Measurements from ENCODE around the gene BGLAP.
"Not testable (repeated sequence)": the region's sequence is repeated elsewhere in the genome, so short reads cannot be mapped to it uniquely, and the experiment has no call there.

Gene BGLAP

DNA sequence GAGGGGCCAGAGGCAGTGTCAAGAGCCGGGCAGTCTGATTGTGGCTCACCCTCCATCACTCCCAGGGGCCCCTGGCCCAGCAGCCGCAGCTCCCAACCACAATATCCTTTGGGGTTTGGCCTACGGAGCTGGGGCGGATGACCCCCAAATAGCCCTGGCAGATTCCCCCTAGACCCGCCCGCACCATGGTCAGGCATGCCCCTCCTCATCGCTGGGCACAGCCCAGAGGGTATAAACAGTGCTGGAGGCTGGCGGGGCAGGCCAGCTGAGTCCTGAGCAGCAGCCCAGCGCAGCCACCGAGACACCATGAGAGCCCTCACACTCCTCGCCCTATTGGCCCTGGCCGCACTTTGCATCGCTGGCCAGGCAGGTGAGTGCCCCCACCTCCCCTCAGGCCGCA lies at the start of gene BGLAP:
BGLAP (plus strand) TSS at position 259 of the 400 bp plus-strand sequence; CDS start at position 307, 48 bp downstream.
- DNase-seq: no peak

GRCh38 chr1:156193208-156193487 lies 48.8 kb upstream of the BGLAP start:
- DNase-seq: no peak

- DNase-seq: peak; percentile 97
Measured at GRCh38 chr1:156193488-156194299, 48.3 kb upstream of the BGLAP start, which contains the start of gene SLC25A44. TSS of gene SLC25A44 (plus strand) at chr1:156194104. CDS start at chr1:156199848, 5,744 bp downstream.

GRCh38 chr1:156194300-156194652 lies 47.7 kb upstream of the BGLAP start:
- no peak for DNase-seq

DNA sequence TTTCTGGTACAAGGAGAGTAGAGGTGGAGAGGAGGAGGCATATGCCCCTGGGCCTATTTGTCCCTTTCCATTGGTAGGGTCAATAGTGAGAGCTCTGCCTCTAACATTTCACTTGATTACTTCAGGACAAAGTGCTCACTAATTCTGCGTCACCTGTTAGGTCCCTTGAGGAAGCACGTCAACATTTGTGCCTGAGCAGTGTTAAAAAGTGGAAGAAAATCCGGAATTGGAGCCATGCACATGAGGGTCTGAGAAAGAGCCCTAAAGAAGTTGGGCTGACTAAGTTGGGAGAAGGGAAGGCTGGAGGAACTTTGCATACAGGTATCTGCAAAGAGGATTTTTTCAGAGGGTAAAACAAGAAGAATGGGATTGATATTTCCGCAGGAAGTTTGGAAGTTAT lies 46.1 kb upstream of the BGLAP start:
- DNase-seq: no peak

GRCh38 chr1:156196445-156196844 lies 45.5 kb upstream of the BGLAP start:
- no peak for DNase-seq

- no peak for DNase-seq
Measured at GRCh38 chr1:156198831-156199349, 43.1 kb upstream of the BGLAP start.

DNA sequence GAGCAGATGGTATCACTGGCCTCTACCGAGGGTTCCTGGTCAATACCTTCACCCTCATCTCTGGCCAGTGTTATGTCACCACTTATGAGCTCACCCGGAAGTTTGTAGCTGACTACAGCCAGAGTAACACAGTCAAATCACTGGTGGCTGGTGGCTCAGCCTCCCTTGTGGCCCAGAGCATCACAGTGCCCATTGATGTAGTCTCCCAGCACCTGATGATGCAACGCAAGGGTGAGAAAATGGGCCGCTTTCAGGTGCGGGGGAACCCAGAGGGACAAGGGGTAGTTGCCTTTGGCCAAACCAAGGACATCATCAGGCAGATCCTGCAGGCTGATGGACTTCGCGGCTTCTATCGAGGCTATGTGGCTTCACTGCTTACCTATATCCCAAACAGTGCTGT lies 41.9 kb upstream of the BGLAP start:
- DNase-seq: no peak

GRCh38 chr1:156203331-156203730 lies 38.7 kb upstream of the BGLAP start:
- no peak for DNase-seq

DNA sequence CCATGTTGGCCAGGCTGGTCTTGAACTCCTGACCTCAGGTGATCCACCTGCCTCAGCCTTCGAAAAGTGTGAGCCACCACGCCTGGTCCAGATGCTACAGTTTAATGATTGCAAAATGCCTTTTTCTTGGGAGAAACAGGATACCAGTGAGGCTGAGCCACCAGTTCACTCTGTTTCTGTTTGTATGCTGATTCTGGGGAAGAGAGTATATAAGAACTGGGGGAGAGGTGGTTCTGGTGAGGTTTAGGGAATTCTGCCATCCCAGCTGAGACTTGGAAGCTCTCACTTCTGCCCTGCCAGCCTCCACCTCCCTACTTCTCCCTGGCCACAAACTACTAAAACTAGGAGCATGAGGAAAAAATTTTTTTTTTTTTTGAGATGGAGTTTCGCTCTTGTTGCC lies 37.3 kb upstream of the BGLAP start:
- no peak for DNase-seq

DNA sequence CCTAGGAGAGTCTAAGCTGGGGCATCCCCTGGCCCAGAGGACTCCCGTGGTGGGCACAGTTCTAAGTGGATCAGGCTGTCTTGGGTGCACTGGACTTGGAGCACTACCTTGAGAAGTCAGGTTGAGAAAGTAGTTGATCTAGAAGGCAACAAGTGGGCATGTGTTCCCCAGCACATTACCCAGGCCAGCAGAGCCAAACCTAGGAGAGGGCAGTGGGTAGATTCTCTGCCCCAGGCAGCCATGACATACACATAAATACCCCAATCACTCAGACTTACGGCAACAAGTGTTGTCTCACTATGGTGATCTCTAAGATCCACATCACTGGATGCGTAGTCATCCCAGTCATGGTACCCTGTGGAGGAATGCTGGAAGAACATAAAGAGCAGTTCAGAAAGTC lies 30.7 kb upstream of the BGLAP start:
- DNase-seq: no peak

DNA sequence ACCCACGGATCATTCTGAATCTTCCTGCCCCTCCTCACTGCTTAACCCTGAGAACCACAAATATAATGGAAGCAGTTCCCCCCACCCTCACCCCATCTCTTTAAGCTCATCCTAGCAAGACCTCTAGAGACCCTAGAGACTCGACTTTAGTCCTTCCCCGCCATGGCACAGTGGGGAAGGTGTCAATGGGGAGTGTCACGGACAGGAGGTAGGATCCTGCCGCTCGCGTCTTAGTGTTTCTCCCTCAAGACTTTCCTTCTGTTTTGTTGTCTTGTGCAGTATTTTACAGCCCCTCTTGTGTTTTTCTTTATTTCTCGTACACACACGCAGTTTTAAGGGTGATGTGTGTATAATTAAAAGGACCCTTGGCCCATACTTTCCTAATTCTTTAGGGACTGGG lies 29.9 kb upstream of the BGLAP start:
- no peak for DNase-seq

GRCh38 chr1:156212833-156213643 lies 28.9 kb upstream of the BGLAP start, which contains the start of gene PMF1:
TSS of gene PMF1 (plus strand) at chr1:156213007. CDS start at chr1:156213016, 9 bp downstream.
- DNase-seq: peak; percentile 95

GRCh38 chr1:156213644-156213966 lies 28.4 kb upstream of the BGLAP start:
- DNase-seq: no peak

DNA sequence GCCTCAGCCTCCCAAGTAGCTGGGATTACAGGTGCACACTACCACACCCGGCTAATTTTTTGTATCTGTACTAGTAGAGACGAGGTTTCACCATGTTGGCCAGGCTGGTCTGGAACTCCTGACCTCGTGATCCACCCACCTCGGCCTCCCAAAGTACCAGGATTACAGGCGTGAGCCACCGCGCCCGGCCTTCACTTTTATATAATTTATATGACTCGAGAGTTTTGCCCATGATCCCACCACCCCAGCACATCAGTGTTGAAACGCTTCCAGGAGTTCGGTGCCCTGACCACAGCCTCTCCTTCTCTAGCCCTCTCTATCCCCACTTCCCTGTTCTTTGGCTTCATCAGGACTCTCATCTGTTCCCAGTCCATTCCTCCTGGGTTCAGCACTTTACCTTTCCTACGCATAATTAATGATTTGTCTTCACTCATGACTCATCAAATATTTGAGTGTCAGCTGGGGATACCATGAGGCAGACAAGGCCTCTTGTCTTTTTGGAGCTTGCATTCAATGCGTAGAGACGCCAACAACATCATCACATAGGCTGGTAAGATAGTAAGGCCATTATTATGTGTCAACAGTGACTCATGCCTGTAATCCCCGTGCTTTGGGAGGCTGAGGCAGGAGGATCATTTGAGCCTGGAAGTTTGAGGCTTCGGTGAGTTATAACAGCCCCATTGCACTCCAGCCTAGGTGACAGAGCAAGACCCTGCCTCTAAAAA lies 27.8 kb upstream of the BGLAP start:
- DNase-seq: no peak

GRCh38 chr1:156216361-156217086 lies 25.5 kb upstream of the BGLAP start:
- not testable (repeated sequence) for DNase-seq

DNA sequence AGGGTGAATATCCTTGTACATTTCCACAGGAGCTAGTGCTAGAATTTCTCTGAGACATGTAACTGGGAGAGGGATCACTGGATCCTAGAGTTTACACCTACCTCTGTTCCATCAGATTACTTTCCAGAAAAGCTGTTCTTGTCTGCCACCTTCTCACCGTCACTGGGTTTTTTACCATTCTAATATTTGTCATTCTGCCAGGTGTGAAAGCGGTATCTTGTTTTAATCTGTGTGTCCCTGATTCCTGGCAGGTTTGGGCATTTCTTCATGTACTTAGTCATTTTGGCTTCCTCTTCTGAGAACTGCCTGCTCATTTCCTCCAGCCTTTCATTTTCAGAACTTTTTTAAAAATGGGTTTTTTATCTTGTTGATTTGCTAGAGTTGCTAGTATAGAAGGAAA lies 24.1 kb upstream of the BGLAP start:
- peak; percentile 23 for DNase-seq

GRCh38 chr1:156220226-156220625 lies 21.8 kb upstream of the BGLAP start:
- no peak for DNase-seq

DNA sequence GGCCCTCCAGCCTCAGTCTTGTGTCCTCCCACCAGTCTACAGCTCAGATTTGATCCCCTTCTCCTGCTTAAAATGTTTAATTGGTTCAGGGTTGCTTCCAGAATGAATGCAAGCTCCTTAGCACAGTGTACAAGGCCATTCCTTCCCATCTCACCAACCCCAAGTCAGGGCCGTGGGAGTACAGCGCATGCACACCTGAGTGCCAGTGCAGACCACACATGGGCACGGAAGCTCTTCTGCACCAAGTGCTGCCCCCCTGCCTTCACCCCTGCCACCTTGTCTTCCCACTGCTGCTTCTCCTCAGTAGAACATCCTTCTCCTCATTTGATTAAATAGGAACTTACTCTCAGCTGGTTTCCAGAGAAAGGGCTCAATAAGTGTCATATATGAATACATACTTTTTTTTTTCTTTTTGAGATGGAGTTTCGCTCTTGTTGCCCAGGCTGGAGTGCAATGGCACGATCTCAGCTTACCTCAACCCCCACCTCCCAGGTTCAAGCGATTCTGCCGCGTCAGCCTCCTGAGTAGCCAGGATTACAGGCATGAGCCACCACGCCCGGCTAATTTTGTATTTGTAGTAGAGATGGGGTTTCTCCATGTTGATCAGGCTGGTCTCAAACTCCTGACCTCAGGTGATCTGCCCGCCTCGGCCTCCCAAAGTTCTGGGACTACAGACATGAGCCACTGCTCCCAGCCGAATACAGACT lies 19.8 kb upstream of the BGLAP start:
- DNase-seq: no peak

DNA sequence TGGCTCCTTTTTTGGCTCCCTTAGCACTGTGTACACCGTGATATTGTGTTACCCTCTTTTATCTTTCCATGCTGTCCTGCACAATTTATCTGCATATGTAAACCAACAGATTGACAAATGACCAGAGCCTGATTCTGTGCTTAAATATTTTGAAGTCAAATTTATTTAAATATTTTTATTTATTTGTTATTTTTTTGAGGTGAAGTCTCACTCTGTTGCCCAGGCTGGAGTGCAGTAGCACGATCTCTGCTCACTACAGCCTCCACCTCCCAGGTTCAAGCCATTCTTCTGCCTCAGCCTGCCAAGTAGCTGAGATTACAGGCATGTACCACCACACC lies 16.3 kb upstream of the BGLAP start:
- DNase-seq: no peak

- no peak for DNase-seq
Measured at GRCh38 chr1:156226116-156226538, 15.9 kb upstream of the BGLAP start.

DNA sequence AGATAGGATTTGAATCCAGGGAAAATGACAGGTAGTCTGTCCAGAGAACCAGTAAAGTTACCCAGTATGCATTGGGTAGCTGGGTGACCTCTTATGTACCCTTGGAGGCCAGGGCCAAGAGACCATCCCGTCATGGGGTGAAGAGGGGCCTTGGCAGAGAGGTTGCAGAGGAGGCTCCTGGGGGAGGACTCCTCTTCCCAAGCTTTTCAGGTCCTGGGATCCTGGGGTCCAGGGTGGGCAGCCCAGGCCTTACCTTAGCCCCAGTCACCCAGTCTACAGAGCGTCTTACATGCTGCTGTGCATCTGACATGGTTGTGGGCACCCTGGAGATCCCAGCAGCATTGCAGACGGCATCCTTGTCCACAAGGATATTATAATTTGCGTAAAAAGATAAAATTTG lies 15.2 kb upstream of the BGLAP start:
- DNase-seq: no peak
